ENCODE results near the gene CAMP. TPM values are rescaled to one million over a fixed set of nuclear protein-coding genes. Genes with fewer than 3 reads are reported as not detected.

The CAMP gene
- total and polyA plus RNA-seq, 2 of the 13 experiments (the other 11 are each of a cell fraction or from before 2014, with no cell fraction given): not detected

DNA sequence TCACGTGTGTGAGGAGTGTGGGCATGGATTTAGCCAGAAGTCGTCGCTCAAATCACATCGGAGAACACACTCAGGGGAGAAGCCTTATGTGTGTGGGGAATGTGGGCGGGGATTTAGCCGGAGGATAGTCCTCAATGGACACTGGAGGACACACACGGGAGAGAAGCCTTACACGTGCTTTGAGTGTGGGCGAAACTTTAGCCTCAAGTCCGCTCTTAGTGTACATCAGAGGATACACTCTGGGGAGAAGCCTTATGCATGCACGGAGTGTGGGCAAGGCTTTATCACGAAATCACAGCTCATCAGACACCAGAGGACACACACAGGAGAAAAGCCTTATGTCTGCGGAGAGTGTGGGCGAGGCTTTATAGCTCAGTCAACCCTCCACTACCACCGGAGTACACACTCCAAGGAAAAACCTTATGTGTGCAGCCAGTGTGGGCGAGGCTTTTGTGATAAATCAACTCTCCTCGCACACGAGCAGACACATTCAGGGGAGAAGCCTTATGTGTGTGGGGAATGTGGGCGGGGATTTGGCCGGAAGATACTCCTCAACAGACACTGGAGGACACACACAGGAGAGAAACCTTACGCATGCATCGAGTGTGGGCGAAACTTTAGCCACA lies 45.8 kb downstream of the CAMP start:
- H3K4me1 ChIP-seq (ENCODE audit: insufficient read depth, low read length): no peaks in the 10 kb centered on the region
- intact Hi-C loops (cut with micrococcal nuclease; ENCODE audit: unreplicated experiment) (no loop called here), in situ Hi-C loops (cut with HindIII; ENCODE audit: extremely low pct_ligation_motif_present, low pct_unique_long_range_greater_than_20kb) (no loop called here)
- no peaks in the 10 kb centered on the region for H4K20me1 ChIP-seq (ENCODE audit: insufficient read depth, low read length)
- DNase-seq (ENCODE audit: low spot score): no peak
- WGBS (ENCODE audit: low lambda C conversion rate): 95% methylated on average over 21 of the region's 23 CpGs
- no peak for ATAC-seq
- no peak overlapping the region for H3K4me2 ChIP-seq (ENCODE audit: low read depth, low read length)
- no peak overlapping the region for H3K9ac ChIP-seq (ENCODE audit: insufficient read depth, low read depth, low read length)
- no TSS peak for BruUV-seq (replicated peaks)
- ChIA-PET CTCF (ENCODE audit: low intra/inter-chr PET ratio, low total read pairs) (no interaction called here), POLR2A (interaction anchor here (1.0 kb wide), 1 partner anchor 171 kb away, joined by 3 read pairs; the partner anchor contains the start of genes CCDC51 and TMA7)
- no peak overlapping the region for H2AFZ ChIP-seq (ENCODE audit: low read length)
- H3K79me2 ChIP-seq (ENCODE audit: insufficient read depth, low read length): no peaks in the 10 kb centered on the region
- H3K9me3 ChIP-seq (ENCODE audit: low read length): no peaks in the 10 kb centered on the region
- FAIRE-seq: no peak
- no peak overlapping the region for H3K27ac ChIP-seq (ENCODE audit: extremely low read length, insufficient read depth, low read length)
- H3K27me3 ChIP-seq (ENCODE audit: control insufficient read depth in 1 of 2, insufficient read depth in 2 of 2, low read length in 2 of 2): no peaks in the 10 kb centered on the region
- no peak overlapping the region for H3K4me3 ChIP-seq (replicated peaks in 1 of 3; ENCODE audit: insufficient read depth in 1 of 3, low read depth in 2 of 3, low read length in 3 of 3)
- peaks cover 3 to 19% of the 10 kb centered on the region in 2 experiments; a peak in 4 of 5 replicates for H3K36me3 ChIP-seq (replicated peaks in 1 of 2; ENCODE audit: control insufficient read depth in 1 of 2, insufficient read depth in 2 of 2, low read length in 2 of 2)
- TF ChIP-seq ZNF256 (CRISPR knock-in tag; conservative IDR thresholded peaks at IDR 0.05) (no peak), ZNF407 (CRISPR knock-in tag; IDR thresholded peaks at IDR 0.05; ENCODE audit: not compliant biosample characterization) (no peak), ZNF629 (CRISPR knock-in tag; conservative IDR thresholded peaks at IDR 0.05) (no peak), MBNL3 (CRISPR knock-in tag; conservative IDR thresholded peaks at IDR 0.05) (no peak), ZSCAN20 (CRISPR knock-in tag; IDR thresholded peaks at IDR 0.05; ENCODE audit: borderline replicate concordance) (no peak), PAF1 (CRISPR knock-in tag; IDR thresholded peaks at IDR 0.05) (no peak), MTF1 (CRISPR knock-in tag; IDR thresholded peaks at IDR 0.05) (no peak), EEA1 (CRISPR knock-in tag; IDR thresholded peaks at IDR 0.05; ENCODE audit: borderline replicate concordance) (no peak), KDM1A (CRISPR knock-in tag; IDR thresholded peaks at IDR 0.05) (no peak)
- TF ChIP-seq, protein P1, sequence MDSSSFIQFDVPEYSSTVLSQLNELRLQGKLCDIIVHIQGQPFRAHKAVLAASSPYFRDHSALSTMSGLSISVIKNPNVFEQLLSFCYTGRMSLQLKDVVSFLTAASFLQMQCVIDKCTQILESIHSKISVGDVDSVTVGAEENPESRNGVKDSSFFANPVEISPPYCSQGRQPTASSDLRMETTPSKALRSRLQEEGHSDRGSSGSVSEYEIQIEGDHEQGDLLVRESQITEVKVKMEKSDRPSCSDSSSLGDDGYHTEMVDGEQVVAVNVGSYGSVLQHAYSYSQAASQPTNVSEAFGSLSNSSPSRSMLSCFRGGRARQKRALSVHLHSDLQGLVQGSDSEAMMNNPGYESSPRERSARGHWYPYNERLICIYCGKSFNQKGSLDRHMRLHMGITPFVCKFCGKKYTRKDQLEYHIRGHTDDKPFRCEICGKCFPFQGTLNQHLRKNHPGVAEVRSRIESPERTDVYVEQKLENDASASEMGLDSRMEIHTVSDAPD (CRISPR knock-in tag; IDR thresholded peaks at IDR 0.05): no peak
- TF ChIP-seq, protein P2, sequence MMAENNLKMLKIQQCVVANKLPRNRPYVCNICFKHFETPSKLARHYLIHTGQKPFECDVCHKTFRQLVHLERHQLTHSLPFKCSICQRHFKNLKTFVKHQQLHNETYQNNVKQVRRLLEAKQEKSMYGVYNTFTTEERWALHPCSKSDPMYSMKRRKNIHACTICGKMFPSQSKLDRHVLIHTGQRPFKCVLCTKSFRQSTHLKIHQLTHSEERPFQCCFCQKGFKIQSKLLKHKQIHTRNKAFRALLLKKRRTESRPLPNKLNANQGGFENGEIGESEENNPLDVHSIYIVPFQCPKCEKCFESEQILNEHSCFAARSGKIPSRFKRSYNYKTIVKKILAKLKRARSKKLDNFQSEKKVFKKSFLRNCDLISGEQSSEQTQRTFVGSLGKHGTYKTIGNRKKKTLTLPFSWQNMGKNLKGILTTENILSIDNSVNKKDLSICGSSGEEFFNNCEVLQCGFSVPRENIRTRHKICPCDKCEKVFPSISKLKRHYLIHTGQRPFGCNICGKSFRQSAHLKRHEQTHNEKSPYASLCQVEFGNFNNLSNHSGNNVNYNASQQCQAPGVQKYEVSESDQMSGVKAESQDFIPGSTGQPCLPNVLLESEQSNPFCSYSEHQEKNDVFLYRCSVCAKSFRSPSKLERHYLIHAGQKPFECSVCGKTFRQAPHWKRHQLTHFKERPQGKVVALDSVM (CRISPR knock-in tag; IDR thresholded peaks at IDR 0.05): no peak

Measured in HepG2 (cell line).